Heart left ventricle (tissue), 16 donors: ENCODE results near the gene NLE1. TPM values are rescaled to one million over a fixed set of nuclear protein-coding genes. Genes with fewer than 3 reads are reported as not detected.
"Not testable (repeated sequence)": the region's sequence is repeated elsewhere in the genome, so short reads cannot be mapped to it uniquely, and the experiment has no call there.

Source experiments
- ATAC-seq, 4 donors: fragments of 200-7000 bp; cut with Tn5 transposase; one replicate each; pipeline ENCODE4 v1.9.1; 2020 to 2022; ENCODE audit warnings: moderate library complexity in 4 of 4, mild to moderate bottlenecking in 3 of 4, moderate number of reproducible peaks in 1 of 4
- DNase-seq, 5 donors: peaks; one replicate each; pipeline ENCODE4 v3.0.0-alpha.2; 2020
- H3K27ac ChIP-seq, 12 donors: fragments of 200-600 bp; sonication (generic) in 4 of 12; one replicate each; pipeline versions ENCODE4 v1.5.0 to v1.8.0; 2016 to 2022; ENCODE audit warnings: mild to moderate bottlenecking in 2 of 12
- H3K27me3 ChIP-seq, 9 donors: fragments of 200-600 bp; sonication (generic) in 2 of 9; one replicate each; pipeline versions ENCODE4 v1.5.1 to v1.8.0; 2016 to 2022; ENCODE audit warnings: mild to moderate bottlenecking in 3 of 9
- H3K36me3 ChIP-seq, 9 donors: fragments of 200-600 bp; sonication (generic) in 2 of 9; one replicate each; pipeline versions ENCODE4 v1.5.0 to v1.8.0; 2018 to 2022; ENCODE audit warnings: mild to moderate bottlenecking in 2 of 9
- H3K4me1 ChIP-seq, 12 donors: fragments of 200-600 bp; sonication (generic) in 4 of 12; one replicate each; pipeline versions ENCODE4 v1.5.0 to v1.8.0; 2016 to 2022; ENCODE audit warnings: mild to moderate bottlenecking in 3 of 12
- H3K4me3 ChIP-seq, 12 donors: fragments of 200-600 bp; sonication (generic) in 4 of 12; one replicate each; pipeline versions ENCODE4 v1.5.0 to v1.8.0; 2017 to 2022; ENCODE audit warnings: mild to moderate bottlenecking in 9 of 12, moderate library complexity in 4 of 12
- H3K9me3 ChIP-seq, 12 donors: fragments of 200-600 bp; sonication (generic) in 4 of 12; one replicate each; pipeline versions ENCODE4 v1.5.0 to v1.8.0; 2016 to 2022; ENCODE audit warnings: mild to moderate bottlenecking in 1 of 12
- POLR2A ChIP-seq, 2 donors: fragments of 450-650 bp; IDR thresholded peaks; one replicate each; pipeline ENCODE4 v1.6.1; 2017; ENCODE audit warnings: antibody characterized with exemption in 2 of 2, mild to moderate bottlenecking in 2 of 2, moderate library complexity in 2 of 2
- WGBS, 4 donors: extraction: QIAGEN DNeasy Blood & Tissue Kit in 2 of 4; methylation state at CpG; one replicate each; pipeline versions ENCODE4 v1.1.5 to v1.1.7; 2013 to 2018; 5-methylcytosine and 5-hydroxymethylcytosine counted together
- intact Hi-C, 10 donors: fragments of 100-400 bp; cut with DNase I; formaldehyde crosslinking; loops; one replicate each; pipeline versions ENCODE4 v1.11.1 to v1.14.2; 2022
- polyA plus RNA-seq, 2 donors: library from polyadenylated mRNA; stranded (reverse); fragments of 200-250 nt; gene quantifications; one replicate each; pipeline ENCODE4 v1.2.3, GENCODE V29; 2013
- total RNA-seq, 9 donors: library from RNA; depleted of rRNA in 2 of 9; stranded (reverse); fragments of >200 nt in 2 of 9; fragmentation: NEBNext Ultra II Directional in 3 of 9; extraction: Animal tissue kit (Norgen Biotek cat#: 25700) in 3 of 9; gene quantifications; one replicate each; pipeline versions ENCODE4 v1.1.0 to v1.2.4, GENCODE V29; 2016 to 2023
- TF ChIP-seq, protein P1 (sequence below), 12 donors: fragments of 200-600 bp; sonication (generic) in 4 of 12; IDR thresholded peaks; one replicate each; pipeline versions ENCODE4 v1.5.0 to v1.8.0; 2018 to 2022; ENCODE audit warnings: antibody characterized with exemption in 12 of 12, mild to moderate bottlenecking in 5 of 12
- donor health status: ischemic (EF 13 %, LVEDD 7.1; RV severe dilation, severe dysfunction).
- donor health status: healthy with polysubstance abuse.
- donor health status: DM: no; HTN: yes; CAD: no.
- donor health status: DM: no; HTN: no; CAD: no.
- donor health status: ischemic (EF 25% LVEDD 6.9; RV normal size, moderate dysfunction).
- donor health status: ischemic (EF 25% LVEDD 5.7; RV mildly dilated, moderate dysfunction).
- donor health status: healthy.
- donor health status: DM: yes; HTN: yes; CAD: no.
- donor health status: ischemic (EF 35%, LVEDD 5.7; RV mildly dilated, moderate dysfunction).
- donor health status: nonischemic (EF 11% LVEDD 7.7; RV severe dilation, severe dysfunction).
- donor health status: DM: yes; HTN: yes; CAD: no.
- donor health status: PGD.
- donor health status: ischemic (EF 29% LVEDD 5.4; RV normal size, mild dysfunction).
- donor health status: nonischemic (EF 23%, LVEDD 6.1; RV moderate dilation, normal function).

The NLE1 gene
- total and polyA plus RNA-seq, 11 donors, result 1.8 to 8.5 (median 4.2) TPM

- intact Hi-C loops, result loop anchor here (2.0 to 10.0 kb wide), 14 partner anchors 29 to 701 kb away; no protein-coding TSS in a partner anchor
These were observed 24.1 kb downstream of the NLE1 start for GRCh38 chr17:35117984-35118383.

DNA sequence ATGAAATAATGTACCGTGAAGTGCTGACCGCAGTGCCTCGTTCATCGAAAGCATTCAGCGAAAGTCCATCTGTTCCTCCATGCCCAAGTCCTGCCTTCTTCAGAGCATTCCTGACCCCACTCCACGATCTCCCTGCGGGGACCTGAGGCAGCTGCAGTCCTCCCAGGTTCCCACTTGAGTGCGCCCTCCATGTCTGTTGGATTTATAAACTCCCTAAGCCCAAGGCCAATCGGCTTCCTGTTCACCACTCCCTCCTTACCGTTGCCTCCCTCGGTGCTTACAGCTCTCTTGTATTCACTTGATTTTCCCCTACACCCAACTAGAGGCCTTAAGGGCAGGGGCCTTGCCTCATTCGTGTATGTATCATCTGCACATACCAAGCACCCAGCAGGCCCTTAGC is 25.3 kb downstream of the NLE1 start:
- Histone ChIP-seq H3K4me3 (no peak overlapping the region), H3K9me3 (no peaks in the 10 kb centered on the region), H3K27ac (no peak overlapping the region), H3K27me3 (no peaks in the 10 kb centered on the region), H3K4me1 (peaks cover 0 to 20% (median 10%) of the 10 kb centered on the region in 12 donors), H3K36me3 (no peaks in the 10 kb centered on the region)
- ATAC-seq, result no peak
- no peak for DNase-seq
- TF ChIP-seq, protein P1, sequence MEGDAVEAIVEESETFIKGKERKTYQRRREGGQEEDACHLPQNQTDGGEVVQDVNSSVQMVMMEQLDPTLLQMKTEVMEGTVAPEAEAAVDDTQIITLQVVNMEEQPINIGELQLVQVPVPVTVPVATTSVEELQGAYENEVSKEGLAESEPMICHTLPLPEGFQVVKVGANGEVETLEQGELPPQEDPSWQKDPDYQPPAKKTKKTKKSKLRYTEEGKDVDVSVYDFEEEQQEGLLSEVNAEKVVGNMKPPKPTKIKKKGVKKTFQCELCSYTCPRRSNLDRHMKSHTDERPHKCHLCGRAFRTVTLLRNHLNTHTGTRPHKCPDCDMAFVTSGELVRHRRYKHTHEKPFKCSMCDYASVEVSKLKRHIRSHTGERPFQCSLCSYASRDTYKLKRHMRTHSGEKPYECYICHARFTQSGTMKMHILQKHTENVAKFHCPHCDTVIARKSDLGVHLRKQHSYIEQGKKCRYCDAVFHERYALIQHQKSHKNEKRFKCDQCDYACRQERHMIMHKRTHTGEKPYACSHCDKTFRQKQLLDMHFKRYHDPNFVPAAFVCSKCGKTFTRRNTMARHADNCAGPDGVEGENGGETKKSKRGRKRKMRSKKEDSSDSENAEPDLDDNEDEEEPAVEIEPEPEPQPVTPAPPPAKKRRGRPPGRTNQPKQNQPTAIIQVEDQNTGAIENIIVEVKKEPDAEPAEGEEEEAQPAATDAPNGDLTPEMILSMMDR (IDR thresholded peaks at IDR 0.05), result no peak
- no peak for TF ChIP-seq POLR2A (IDR thresholded peaks at IDR 0.05)
- WGBS, 4 donors, result 83 to 86% (median 85%) methylated on average over 12 of the region's 12 CpGs
- intact Hi-C loops, result loop anchor here in 7 of 10 donors (5.0 to 10.0 kb wide), 8 partner anchors 115 to 700 kb away; no protein-coding TSS in a partner anchor

More at GRCh38 chr17:35117984-35118383, 24.1 kb downstream of the NLE1 start:
- Histone ChIP-seq H3K27ac (no peak overlapping the region), H3K27me3 (no peaks in the 10 kb centered on the region), H3K4me1 (peaks cover 0 to 20% (median 10%) of the 10 kb centered on the region in 12 donors), H3K4me3 (peak overlapping the region in 1 of 12 donors; percentile 92), H3K9me3 (no peaks in the 10 kb centered on the region), H3K36me3 (no peaks in the 10 kb centered on the region)
- no peak for DNase-seq
- ATAC-seq, result no peak
- TF ChIP-seq, protein P1 (IDR thresholded peaks at IDR 0.05), result no peak
- TF ChIP-seq POLR2A (IDR thresholded peaks at IDR 0.05), result no peak

- not testable (repeated sequence) for H3K27me3 ChIP-seq, H3K27ac ChIP-seq, ATAC-seq, DNase-seq, H3K9me3 ChIP-seq, H3K4me1 ChIP-seq, H3K4me3 ChIP-seq
- WGBS, 4 donors, result 95 to 99% (median 97%) methylated on average over 16 to 17 of the region's 17 CpGs
- peaks cover 0 to 12% (median 8%) of the 10 kb centered on the region in 9 donors for H3K36me3 ChIP-seq
- intact Hi-C loops, result loop anchor here in 2 of 10 donors (10.0 kb wide), 2 partner anchors 486 to 666 kb away; no protein-coding TSS in a partner anchor
These were observed 31.3 kb downstream of the NLE1 start for GRCh38 chr17:35110791-35111190.

- intact Hi-C loops, result no loop called here
- 94 to 98% (median 97%) methylated on average over 5 of the region's 5 CpGs for WGBS, 4 donors
- no peak overlapping the region for H3K4me3 ChIP-seq
- TF ChIP-seq POLR2A (IDR thresholded peaks at IDR 0.05), result no peak
- TF ChIP-seq, protein P1 (IDR thresholded peaks at IDR 0.05), result no peak
- H3K36me3 ChIP-seq, result peaks cover 0 to 68% (median 50%) of the 10 kb centered on the region in 9 donors
- H3K27me3 ChIP-seq, result no peaks in the 10 kb centered on the region
- no peak for ATAC-seq
- H3K9me3 ChIP-seq, result no peaks in the 10 kb centered on the region
- DNase-seq, result no peak
- H3K27ac ChIP-seq, result no peak overlapping the region
- H3K4me1 ChIP-seq, result no peaks in the 10 kb centered on the region
These were observed 37.2 kb downstream of the NLE1 start for GRCh38 chr17:35104844-35105450.
